Measurements from ENCODE around the gene DLEC1. TPM values are rescaled to one million over a fixed set of nuclear protein-coding genes. Genes with fewer than 3 reads are reported as not detected.

Gene DLEC1
- total and polyA plus RNA-seq, 2 of the 4 experiments (the other 2 are of a cell fraction): 0.03 TPM; not detected in 1

DNA sequence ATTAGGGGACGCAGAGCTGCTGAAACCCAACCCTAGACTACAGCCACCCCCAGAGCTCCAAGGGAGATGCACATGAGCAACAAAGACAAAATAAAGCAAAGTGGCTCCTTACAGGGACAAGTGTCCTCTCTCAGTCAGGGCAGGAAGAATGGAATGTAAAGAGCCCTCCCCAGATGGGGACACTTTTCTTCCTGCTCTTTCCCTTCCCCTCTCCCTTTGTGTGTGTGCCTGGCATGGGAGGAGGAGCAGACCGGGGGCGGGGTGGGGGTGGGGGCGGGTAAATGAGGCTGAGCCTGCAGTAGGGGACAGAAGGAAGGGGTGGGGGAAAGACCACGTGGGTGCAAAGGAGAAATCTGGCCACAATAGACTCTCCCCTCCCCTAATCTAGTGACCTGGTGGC lies 60.5 kb downstream of the DLEC1 start:
- no peak for ATAC-seq (ENCODE audit: low read depth)
- Histone ChIP-seq H4K20me1 (ENCODE audit: insufficient read depth, low read length) (no peaks in the 10 kb centered on the region; the same call in 1 of the 2 replicates), H2BK15ac (ENCODE audit: low read depth, low read length) (no peak overlapping the region), H3K4me3 (ENCODE audit: insufficient read depth, low read depth, low read length) (no peak overlapping the region), H2AK9ac (replicated peaks; ENCODE audit: low read depth, low read length, poor library complexity) (no peak overlapping the region), H3K27me3 (ENCODE audit: control insufficient read depth, insufficient read depth, low read length) (peaks cover 60% of the 10 kb centered on the region), H3K9ac (ENCODE audit: low read depth, low read length) (no peak overlapping the region), H3K36me3 (ENCODE audit: control insufficient read depth, insufficient read depth, low read length) (no peaks in the 10 kb centered on the region), H2AFZ (replicated peaks; ENCODE audit: low read length, poor library complexity) (no peak overlapping the region), H2BK120ac (ENCODE audit: low read depth, low read length) (no peak overlapping the region), H2BK5ac (ENCODE audit: low read depth, low read length, poor library complexity, severe bottlenecking) (no peak overlapping the region), H3K4me1 (ENCODE audit: control insufficient read depth, insufficient read depth, low read length) (no peaks in the 10 kb centered on the region), H3K4me2 (ENCODE audit: low read depth, low read length) (no peak overlapping the region), H3K27ac (ENCODE audit: insufficient read depth, low read length) (no peak overlapping the region), H3K4ac (ENCODE audit: low read depth, low read length) (no peak overlapping the region), H3K9me3 (ENCODE audit: control insufficient read depth, insufficient read depth, low read length) (no peaks in the 10 kb centered on the region), H2BK20ac (ENCODE audit: low read depth, low read length) (no peak overlapping the region), H4K8ac (ENCODE audit: low read depth in 2 of 2, low read length in 2 of 2) (no peak overlapping the region), H3K18ac (ENCODE audit: low read depth, low read length) (no peak overlapping the region), H3K14ac (replicated peaks; ENCODE audit: low read depth, low read length) (no peak overlapping the region), H3K23ac (ENCODE audit: low read depth, low read length) (no peak overlapping the region), H3K79me1 (ENCODE audit: low read depth in 1 of 2, low read length in 2 of 2) (no peaks in the 10 kb centered on the region), H3K56ac (ENCODE audit: extremely low read depth, insufficient read depth, low read length) (no peak overlapping the region), H3K9me1 (ENCODE audit: insufficient read depth, low read length) (no peaks in the 10 kb centered on the region), H4K5ac (ENCODE audit: low read depth, low read length) (no peak overlapping the region), H4K91ac (ENCODE audit: insufficient read depth, low read depth, low read length) (no peak overlapping the region), H2AK5ac (ENCODE audit: low read depth, low read length) (no peak overlapping the region)
- WGBS, 2 experiments (ENCODE audit: extremely low coverage in 2 of 2, insufficient read length in 1 of 2): no CpG with 5 or more reads among the region's 5 CpGs
- dilution Hi-C loops (cut with HindIII; ENCODE audit: low sequenced_read_pairs, unreplicated experiment) (no loop called here), in situ Hi-C loops (cut with MboI; ENCODE audit: low sequenced_read_pairs) (no loop called here), intact Hi-C loops (cut with micrococcal nuclease) (no loop called here)
- no peak for TF ChIP-seq RFX5 (IDR thresholded peaks at IDR 0.05; ENCODE audit: low read depth, low read length)
- no peak for TF ChIP-seq MAZ (IDR thresholded peaks at IDR 0.05; ENCODE audit: borderline replicate concordance, low read depth, low read length)
- no peak for TF ChIP-seq CTCF (conservative IDR thresholded peaks at IDR 0.05; ENCODE audit: low read depth, low read length)
- TF ChIP-seq, protein P1, sequence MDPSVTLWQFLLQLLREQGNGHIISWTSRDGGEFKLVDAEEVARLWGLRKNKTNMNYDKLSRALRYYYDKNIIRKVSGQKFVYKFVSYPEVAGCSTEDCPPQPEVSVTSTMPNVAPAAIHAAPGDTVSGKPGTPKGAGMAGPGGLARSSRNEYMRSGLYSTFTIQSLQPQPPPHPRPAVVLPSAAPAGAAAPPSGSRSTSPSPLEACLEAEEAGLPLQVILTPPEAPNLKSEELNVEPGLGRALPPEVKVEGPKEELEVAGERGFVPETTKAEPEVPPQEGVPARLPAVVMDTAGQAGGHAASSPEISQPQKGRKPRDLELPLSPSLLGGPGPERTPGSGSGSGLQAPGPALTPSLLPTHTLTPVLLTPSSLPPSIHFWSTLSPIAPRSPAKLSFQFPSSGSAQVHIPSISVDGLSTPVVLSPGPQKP (IDR thresholded peaks at IDR 0.05; ENCODE audit: borderline replicate concordance, low read depth, low read length): no peak
- TF ChIP-seq RCOR1 (IDR thresholded peaks at IDR 0.05; ENCODE audit: insufficient replicate concordance, low read length): no peak
- TF ChIP-seq MAFK (IDR thresholded peaks at IDR 0.05; ENCODE audit: low read depth, low read length): no peak
- no peak for TF ChIP-seq RAD21 (IDR thresholded peaks at IDR 0.05; ENCODE audit: low read length)
- no peak for TF ChIP-seq FOS (IDR thresholded peaks at IDR 0.05; ENCODE audit: low read depth, low read length)
- no peak for TF ChIP-seq MXI1 (IDR thresholded peaks at IDR 0.05; ENCODE audit: borderline replicate concordance, low read depth, low read length)
- no peak for TF ChIP-seq USF2 (IDR thresholded peaks at IDR 0.05; ENCODE audit: low read depth, low read length)
- no peak for TF ChIP-seq CHD1 (IDR thresholded peaks at IDR 0.05; ENCODE audit: low read depth, low read length)
- no peak for TF ChIP-seq POLR2A (IDR thresholded peaks at IDR 0.05; ENCODE audit: low read depth, low read length)
- no peak for TF ChIP-seq NFE2L2 (IDR thresholded peaks at IDR 0.05; ENCODE audit: low read depth, low read length)
- no peak for TF ChIP-seq CEBPB (IDR thresholded peaks at IDR 0.05; ENCODE audit: low read depth, low read length)
- TF ChIP-seq BHLHE40 (IDR thresholded peaks at IDR 0.05; ENCODE audit: low read depth, low read length): no peak
- TF ChIP-seq SMC3 (IDR thresholded peaks at IDR 0.05; ENCODE audit: low read depth, low read length): no peak
- no peak for DNase-seq
- POLR2A ChIA-PET (ENCODE audit: unreplicated experiment): no interaction called here
- BruUV-seq (replicated peaks): no TSS peak
- CTCF ChIA-PET: no interaction called here
